HG03558 (cell line): Measurements from ENCODE around the gene SH3BGRL2.

ENCODE experiments used
- ATAC-seq: cut with Tn5 transposase; IDR thresholded peaks from one replicate; pipeline ENCODE4 v1.9.1; 2021; ENCODE audit warnings: moderate number of reproducible peaks; ENCODE audit not compliant: unreplicated experiment; ENCODE audit errors: extremely low read depth

The SH3BGRL2 gene

DNA sequence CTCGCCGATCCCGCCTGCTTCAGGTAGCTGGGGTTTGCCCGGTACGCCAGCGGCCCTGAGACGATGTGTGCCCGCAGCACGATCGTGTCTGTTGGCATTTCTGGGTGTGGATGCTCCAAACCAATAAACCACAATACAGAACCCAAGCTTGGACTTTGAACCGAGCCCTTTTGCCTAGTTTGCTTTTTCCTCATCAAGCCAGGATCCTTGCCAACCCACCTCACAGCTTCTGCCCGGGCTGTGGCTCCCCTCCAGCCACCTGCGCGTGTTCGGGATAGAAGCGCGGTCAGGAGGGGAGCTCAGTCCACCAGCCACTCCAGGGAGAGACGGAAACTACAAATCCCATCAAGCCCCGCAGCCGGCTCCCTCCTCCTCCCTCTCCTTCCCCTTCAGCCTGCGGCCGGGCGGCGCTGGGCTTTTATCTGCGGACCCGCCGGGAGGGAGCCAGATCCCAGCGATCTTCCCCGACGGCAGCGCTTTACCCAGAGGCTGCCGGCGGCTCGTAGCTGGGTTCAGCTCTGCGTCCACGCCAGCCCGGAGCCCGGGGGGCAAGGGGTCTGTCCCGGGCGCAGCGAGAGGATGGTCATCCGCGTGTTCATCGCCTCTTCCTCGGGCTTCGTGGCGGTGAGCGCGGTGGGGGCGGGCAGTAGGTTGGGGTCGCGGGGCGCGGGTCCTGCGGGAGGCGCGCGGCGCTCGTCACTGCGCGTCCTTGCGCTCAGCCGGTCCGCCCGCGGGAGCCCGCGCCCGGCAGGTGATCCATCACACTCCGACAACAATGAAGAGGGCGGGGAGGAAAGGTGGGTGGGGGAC is at the start of gene SH3BGRL2:
TSS of gene SH3BGRL2 (plus strand) at position 447 of the 810 bp plus-strand sequence. CDS start at position 580, 133 bp downstream.
- no peak for ATAC-seq

DNA sequence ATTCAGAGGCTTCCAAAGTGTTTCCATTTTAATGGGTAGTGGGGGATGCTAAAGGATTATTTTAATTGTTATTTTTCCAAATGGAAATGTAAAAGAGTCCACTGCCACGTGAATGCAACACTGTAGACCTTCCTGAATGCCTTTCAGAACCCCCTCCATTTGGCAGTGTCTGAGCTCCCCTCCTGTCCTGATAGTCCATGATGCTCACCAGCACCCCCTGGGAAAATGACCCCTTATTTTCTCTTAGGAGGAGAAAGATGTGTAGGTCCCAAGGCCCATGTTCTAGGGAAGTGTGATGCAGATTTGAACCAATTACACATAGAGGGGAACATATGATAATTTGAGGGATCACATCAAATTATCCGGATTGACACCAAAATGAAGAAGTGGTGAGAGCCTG is 46.8 kb upstream of the SH3BGRL2 start:
- no peak for ATAC-seq

DNA sequence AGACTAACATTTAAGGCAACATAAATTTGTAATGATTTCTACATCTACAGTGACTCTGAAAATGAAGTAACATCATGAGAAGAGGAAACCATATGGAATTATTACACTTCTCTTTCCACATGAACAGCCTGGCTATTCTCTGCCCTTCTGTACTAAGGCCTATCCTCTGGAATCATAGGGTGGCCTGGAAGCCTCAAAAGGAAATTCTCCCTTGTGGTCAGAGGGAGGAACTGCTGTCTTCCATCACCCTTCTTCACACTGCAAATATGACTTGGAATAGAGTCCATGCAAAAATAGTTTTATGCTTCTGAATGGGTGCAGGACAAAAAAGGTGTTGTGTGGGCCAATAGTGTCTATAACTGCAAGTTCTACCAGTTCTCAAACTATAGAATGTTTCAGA is 44.6 kb upstream of the SH3BGRL2 start:
- no peak for ATAC-seq

DNA sequence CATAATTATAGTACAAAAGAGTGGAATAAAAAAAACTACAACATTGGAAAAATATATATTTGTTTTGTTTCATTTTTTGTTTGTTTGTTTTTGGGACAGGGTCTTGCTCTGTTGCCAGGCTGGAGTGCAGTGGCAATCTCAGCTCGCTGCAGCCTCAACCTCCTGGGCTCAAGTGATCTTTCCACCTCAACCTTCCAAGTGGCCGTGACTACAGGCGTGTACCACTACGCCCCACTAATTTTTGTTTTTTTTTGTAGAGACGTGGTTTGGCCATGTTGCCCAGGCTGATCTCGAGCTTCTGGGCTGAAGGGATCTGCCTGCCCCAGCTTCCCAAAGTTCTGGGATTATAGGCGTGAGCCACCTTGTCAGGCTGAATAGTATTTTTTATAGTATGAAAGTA is 41.4 kb upstream of the SH3BGRL2 start:
- ATAC-seq: no peak

DNA sequence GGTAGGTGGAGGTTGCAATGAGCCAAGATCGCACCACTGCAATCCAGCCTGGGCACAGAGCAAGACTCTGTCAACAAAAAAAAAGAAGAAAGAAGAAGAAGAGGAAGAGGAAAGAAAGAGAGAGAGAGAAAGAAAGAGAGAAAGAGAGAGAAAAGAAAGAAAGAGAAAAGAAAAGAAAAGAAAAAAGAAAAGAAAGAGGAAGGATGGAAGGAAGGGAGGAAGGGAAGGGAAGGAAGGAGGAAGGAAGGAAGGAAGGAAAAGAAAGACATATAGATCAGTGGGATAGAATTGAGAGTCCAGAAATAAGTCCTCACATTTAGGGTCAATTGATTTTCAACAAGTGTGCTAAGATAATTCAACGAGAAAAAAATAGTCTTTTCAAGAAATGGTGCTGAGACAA is 34.0 kb upstream of the SH3BGRL2 start:
- ATAC-seq: no peak

DNA sequence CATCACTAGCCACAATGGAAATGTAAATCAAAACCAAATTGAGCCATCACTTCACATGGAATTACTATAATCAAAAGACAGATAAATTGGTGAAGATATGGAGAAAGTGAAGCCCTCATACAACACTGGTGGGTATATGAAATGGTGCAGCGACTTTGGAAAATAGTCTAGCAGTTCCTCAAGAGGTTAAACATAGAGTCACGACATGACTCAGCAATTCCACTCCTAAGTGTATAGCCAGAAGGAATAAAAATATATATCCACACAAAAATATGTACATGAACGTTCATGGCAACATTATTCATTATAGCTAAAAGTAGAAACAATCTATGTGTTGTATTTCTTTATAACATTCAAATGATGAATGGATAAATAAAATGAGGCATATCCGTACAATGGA is 33.1 kb upstream of the SH3BGRL2 start:
- no peak for ATAC-seq

DNA sequence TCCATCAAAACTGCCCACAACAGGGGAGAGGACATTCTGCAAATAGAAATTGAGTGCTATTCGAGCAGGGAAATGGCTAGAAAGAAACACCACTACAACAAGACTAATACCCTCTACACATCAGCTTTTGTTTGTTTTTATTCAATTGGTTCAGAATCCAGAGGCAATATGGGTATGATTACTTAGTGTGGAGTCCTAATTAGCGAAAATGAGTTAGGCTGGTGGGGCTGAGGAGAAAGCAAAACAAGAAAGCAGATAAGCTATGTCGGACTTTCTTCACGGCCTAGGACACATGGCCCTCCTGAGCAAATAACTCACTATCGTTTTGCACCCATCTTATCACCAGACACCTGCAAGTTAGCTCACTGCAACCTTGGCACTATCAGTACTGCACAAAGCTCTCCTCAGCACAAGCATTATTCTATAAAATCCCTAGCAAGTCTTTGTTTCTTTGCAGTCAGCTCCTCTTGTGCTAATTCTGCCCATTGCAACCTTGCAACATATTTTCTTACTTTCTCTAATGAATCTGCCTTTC is 31.3 kb upstream of the SH3BGRL2 start:
- no peak for ATAC-seq

DNA sequence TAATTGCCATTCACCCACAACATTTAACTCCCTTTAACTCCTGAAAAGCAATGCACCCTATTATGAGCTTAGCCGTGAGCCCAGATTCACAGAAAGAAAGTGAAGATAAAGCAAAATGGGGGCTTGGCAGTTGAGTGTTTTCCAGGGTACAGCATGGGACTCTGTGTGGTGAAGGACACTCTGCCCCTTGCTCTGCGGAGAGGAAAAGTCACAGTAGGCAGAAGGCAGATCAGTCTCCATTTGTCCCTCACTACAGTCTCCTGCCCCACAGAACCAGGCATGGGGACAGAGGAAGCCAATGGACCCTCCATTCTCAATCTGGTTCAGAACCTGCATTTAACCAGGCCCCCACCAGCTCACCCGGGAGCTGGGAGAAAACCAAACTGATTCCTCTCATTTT is 30.8 kb upstream of the SH3BGRL2 start:
- ATAC-seq: no peak

DNA sequence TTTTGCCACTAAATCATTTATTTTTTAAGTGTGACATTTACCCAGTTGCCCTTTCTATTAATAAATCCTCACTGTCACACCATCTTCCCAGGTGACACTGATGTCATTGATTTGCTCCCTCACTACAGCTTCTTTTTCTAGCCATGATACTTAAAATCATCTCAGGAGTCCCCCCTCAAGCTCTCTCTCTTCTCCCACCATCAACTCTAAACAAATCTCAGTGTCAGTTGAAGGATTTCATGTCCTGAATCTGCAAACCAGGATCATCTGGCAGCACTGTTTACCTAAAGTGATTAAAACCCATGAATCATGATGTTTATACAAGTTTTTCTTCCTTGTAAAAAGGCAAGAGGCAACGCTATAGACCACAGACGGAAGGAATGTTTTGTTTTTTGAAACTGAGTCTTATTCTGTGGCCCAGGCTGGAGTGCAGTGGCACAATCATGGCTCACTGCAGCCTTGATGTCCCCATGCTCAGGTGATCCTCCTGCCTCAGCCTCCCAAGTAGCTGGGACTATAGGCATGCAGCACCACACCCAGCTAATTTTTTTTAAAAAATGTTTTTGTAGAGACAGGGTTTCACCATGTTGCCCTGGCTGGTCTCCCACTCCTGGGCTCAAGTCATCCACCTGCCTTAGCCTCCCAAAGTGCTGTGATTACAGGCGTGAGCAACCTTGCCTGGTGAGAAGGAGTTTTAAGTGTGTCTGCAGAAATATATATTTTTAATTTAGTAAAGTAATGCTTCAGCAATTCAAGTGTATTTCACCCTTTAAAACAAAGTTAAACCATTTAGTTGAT is 30.1 kb upstream of the SH3BGRL2 start:
- ATAC-seq: no peak

DNA sequence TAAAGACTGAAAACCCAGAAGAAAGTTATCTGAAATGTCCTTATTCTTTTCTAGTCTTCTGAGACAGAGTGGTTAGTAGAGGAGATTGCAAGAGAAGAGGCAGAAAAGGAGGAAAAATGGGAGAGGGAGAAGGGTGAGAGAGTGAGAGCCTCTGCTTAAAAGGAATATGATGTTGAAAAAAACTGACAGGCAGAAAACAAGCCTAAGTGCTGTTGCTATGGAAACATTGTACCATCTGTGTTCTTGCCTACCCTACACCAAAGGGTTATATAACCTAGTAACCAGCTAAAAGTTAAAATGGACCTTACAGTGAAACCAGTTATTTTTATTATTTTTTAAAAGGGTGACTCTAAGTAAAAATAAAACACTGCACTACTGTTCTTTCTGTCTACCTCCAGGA is 28.3 kb upstream of the SH3BGRL2 start:
- no peak for ATAC-seq

DNA sequence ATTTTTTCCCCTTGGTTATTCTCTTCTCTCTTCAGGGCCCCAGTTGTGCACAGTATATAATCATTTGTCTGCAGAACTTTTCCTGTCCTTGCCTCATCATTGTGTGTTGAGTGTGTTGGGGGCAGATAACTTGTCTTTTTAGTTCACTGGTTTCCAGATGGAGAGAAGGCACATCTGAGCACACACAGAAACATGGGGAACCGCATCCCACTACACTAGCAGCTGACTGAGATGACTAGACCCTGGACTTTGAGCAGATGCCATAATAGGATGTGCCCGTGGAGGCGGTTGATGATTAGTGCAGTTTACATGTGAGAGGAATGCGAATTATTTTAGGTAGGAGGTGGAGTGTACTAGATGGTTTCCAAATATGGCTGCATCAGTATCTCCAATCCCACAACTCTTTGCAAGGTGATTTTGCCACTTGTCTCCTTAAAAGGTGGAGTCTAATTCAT is 26.5 kb upstream of the SH3BGRL2 start:
- no peak for ATAC-seq

DNA sequence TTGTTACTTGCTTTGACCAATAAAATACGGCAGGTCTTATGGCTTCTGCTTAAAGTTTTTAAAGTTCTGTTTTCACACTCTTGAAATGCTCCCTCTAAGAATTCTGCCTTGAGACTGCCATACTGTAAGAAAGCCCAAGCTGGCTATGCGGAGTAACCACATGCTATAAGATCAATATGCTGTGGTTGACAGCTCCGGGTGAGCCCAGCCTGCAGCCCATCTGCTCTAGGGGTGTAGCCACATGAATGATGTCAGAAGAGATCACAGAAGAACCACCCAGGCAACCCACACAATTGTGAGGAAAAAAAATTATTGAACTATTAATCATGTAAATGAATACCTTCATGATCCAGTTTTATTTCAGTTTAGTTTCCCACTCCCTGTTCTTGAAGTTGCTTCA is 26.1 kb upstream of the SH3BGRL2 start:
- no peak for ATAC-seq

DNA sequence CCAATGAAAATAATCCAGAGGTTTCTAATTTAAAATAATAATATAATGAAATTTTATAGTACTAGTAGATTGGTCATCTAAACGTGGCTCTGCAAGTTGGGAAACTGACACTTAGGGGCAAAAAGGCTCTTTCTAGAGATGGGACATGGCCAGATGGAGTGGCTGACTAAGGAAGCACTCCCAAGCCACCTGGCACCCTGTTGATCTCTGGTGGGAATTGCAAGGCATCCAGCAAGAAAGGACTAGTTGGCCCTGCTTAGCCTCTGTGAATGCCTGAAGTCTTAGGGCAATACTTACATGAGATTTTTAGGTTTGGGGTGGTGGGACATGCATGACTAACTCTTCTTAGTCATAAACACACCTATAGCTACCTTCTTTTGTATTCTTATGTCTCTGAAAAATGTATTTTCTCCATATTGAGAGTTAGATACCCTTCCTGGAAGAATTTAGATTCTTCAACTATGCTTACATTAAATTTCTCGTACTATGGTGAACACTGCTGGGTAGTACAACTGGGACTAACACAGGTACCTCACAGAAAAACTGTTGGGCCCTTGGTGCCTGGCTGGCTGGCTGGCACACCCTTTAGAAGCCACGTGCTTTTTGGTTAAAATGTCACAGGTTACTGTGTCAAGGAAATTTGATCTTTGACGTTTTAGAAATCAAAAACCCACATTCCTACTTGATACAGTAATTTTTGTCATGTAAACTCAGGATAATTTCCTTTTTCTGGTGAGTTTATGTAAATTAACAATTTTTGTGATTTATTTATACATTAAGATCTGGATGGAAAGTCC is 25.0 kb upstream of the SH3BGRL2 start:
- ATAC-seq: no peak

DNA sequence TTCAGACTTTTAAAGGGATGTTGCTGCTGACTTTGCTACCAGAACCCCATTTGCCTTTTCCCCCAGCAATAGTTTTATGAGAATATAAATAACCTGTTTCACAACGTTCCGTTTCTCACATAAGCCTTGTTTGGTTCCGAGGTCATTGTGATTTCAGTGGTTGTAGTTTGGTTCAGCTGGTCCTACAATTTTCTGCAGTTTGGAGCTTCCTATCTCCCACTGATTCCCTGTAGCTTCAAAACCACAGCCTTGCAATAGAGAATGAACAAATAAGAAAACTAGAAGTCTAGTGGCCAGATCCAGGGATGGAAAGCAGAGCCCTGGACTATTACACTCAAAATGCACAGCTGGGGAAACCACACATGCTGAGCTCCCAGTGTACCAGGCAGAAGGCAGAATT is 24.1 kb upstream of the SH3BGRL2 start:
- ATAC-seq: no peak

DNA sequence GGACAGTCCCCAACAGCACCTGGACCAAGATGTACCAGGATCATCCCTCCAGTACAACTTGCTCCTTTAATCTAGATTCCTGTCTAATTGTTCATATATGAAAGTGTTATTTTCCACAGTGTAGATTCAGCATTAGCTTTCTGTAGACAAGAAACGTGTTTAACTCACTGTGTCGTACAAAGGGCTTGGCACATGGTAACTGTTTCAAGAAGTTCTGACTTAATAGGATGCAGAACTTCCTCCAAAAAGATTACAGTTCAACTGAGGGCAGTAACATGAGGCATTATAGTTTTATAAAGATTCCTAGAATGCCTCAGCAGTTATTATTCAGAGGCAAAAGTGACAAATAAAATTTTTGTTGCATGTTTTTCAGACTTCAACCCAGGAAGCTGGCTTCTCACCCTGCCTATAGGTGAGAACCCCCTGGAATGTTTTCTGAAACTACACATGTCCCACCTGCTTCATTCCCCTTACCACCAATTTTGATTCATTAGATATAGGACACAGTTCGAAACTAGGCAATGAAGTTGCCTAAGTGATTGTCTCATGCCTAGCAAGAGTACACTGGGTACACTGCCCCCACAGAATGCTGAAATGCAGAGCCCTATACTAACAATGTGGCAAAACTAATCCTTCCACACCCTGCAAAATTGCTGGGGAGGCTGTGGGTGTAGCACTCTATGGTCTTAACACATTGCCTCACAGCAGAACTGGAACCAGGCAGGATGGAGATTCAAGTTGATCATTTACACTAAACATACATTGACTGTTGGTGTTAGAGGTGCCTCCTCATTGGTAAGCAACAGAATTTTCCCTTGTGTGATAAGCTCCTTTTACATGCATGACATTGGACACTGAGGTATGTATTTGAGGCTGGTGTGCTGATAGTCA is 22.6 kb upstream of the SH3BGRL2 start:
- ATAC-seq: no peak

DNA sequence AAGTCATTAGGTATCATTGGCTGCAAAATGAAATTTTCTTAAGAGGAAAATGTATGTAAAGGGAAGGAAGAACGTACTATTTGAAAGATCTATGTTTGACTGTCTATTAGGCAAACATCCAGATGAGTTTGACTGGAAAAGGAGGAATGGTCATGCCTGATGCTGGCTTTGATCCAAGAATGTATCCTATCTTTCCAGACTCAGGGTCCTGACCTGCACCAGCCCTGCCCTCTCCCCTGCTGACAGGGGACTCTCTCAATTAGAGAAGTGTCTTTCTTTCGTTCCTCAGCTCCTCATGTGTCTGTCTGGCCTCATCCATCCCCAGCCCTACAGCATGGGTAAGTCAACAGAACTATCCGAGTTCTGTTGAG is 21.9 kb upstream of the SH3BGRL2 start:
- ATAC-seq: no peak

DNA sequence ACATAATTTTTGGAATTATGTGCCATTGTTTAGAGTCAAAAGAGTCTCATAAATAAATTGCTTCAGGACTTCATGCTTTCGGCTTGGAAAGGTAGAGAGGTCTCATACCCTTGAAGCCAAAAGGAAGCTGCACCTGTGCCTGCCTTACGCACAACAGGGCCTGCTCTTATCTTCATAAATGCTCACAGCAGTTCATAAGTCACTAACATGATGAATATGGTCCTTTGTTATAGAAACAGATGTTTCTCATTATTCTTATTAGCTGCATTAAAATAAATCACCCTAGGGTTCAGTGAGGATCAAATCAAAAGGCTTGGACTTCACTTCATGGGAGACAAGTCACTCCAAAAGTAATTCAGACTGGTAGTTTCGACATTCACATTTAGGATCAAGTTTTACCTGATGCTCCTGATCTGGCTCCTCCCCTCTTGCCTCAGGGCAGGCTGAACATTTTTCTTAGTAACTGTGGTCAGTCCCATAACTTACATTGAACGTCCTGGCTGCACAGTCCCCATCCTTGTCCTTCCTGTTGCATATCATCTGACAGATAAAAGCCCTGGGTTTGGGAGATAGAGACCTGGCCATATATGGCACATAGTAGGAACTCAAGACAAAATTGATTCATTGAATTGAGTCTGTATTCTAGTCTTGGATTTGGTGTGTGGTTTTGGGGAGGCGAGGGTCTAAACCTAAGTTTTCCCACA is 20.7 kb upstream of the SH3BGRL2 start:
- ATAC-seq: no peak

DNA sequence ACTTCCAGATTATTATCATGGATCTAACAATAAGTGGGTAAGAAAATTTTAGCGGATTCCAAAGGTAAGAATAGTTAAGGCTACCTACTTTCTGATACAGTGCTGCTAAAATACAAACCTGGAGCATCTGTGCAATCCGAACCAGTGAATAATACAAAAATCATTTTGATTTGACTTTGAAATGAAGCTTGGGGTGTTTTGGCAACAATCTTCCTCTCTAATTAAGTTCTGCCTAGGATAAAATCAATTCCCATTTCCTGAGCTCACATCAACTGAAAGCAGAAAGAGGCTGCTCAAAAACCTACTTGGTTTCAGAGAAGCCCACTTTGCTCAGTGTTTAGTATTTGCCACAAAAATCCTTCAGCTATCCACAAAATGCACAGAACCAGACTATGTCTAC is 18.7 kb upstream of the SH3BGRL2 start:
- ATAC-seq: no peak

DNA sequence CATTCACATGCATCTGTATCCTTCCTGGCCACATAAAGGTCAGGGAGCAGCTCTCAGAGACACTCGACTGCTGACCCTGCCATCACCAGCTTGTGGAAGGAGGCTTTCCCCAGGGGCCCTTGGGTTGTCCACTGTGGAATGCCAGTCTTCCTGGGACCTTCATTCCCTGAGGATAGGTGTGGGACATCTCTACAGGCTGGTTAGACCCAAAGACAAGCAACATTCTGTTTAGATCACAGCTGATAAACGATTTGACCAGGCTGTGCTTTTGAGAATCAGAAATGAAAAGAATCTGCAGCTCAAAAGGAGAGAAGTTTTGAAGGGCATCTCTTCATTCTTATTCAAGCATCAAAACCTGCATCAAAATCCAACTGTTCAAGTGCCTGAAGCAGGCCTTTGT is 18.2 kb upstream of the SH3BGRL2 start:
- no peak for ATAC-seq
